D721Med (cell line): ENCODE measurements around the gene TSSK2.

Source experiments
- DNase-seq: peaks from one replicate; pipeline ENCODE4 v3.0.0; 2011; ENCODE audit warnings: low spot score; ENCODE audit not compliant: insufficient read length
- FAIRE-seq: peaks from 2 replicates; lab custom pipeline; 2011; peaks lifted over from hg19 to GRCh38; lab: Jason Lieb, UNC
- CTCF ChIP-seq: IDR thresholded peaks from 2 replicates; pipeline ENCODE4 v1.5.1; 2012; ENCODE audit warnings: mild to moderate bottlenecking, control low read depth; ENCODE audit not compliant: insufficient read depth; ENCODE audit errors: missing control alignments

Gene TSSK2

GRCh38 chr22:19107730-19108074 lies 23.4 kb upstream of the TSSK2 start:
- FAIRE-seq (no peak), DNase-seq (no peak)
- TF ChIP-seq CTCF, result no peak

GRCh38 chr22:19108807-19109197 lies 22.3 kb upstream of the TSSK2 start:
- FAIRE-seq, result no peak
- TF ChIP-seq CTCF, result no peak
- DNase-seq, result no peak

DNA sequence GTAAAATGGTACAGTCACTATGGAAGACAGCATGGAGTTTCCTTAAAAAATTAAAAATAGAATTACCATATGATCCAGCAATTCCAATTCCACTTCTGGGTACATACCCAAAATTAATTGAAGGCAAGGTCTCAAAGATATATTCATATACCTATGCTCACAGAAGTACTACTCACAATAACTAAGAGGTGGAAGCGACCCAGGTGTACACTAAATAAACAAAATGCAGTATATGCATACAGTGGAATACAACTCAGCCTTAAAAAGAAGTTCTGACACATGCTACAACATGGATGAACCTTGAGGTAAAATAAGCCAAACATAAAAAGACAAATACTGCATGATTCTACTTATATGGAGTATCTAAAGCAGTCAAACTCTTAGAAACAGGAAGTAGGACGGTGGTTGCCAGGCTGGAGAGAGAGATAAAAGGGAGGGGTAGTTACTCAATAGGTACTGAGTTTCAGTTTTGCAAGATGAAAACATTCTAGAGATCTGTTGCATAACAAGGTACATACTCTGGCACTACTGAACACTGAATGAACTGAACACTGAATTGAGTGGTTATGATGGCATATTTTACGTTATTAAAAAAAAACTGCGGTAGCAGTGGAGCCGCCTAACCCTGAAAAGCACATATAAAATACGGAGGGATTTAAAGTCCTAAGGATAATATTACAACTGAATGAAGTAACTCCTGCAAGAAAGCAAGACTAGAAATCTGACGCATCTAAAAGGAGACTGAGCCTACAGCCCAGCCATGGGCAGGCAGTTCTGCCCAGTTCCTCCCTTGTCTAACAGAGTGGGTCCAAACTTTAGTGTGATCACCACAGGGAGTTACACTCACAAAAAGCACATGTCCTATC lies 21.7 kb upstream of the TSSK2 start:
- no peak for TF ChIP-seq CTCF
- no peak for FAIRE-seq
- no peak for DNase-seq

GRCh38 chr22:19110064-19110458 lies 21.0 kb upstream of the TSSK2 start:
- TF ChIP-seq CTCF, result no peak
- FAIRE-seq, result no peak
- no peak for DNase-seq

- no peak for DNase-seq
- no peak for TF ChIP-seq CTCF
- no peak for FAIRE-seq
These were observed 20.5 kb upstream of the TSSK2 start for GRCh38 chr22:19110646-19111045.

- FAIRE-seq, result no peak
- TF ChIP-seq CTCF, result no peak
- DNase-seq, result no peak
These were observed 20.0 kb upstream of the TSSK2 start for GRCh38 chr22:19111140-19111539.

GRCh38 chr22:19111584-19111983 lies 19.5 kb upstream of the TSSK2 start:
- FAIRE-seq (no peak), DNase-seq (no peak)
- TF ChIP-seq CTCF, result no peak
